Cardiac fibroblast (primary cell): ENCODE measurements around the gene RPS17.
"Not testable (repeated sequence)": the region's sequence is repeated elsewhere in the genome, so short reads cannot be mapped to it uniquely, and the experiment has no call there.

ENCODE experiments used
- DNase-seq, 2 donors: peaks; one replicate each; pipeline versions ENCODE4 v3.0.0 to v3.0.0-alpha.2; 2010; ENCODE audit warnings: low read depth in 2 of 2
- H3K4me3 ChIP-seq, 2 donors: replicated peaks in 1 of 2; 1 replicate in 1 of 2; 2 replicates in 1 of 2; pipeline ENCODE4 v1.5.1; 2011; ENCODE audit warnings: low read depth in 2 of 2, low read length in 2 of 2, mild to moderate bottlenecking in 2 of 2, moderate library complexity in 1 of 2
- TF ChIP-seq, protein P1 (sequence below): IDR thresholded peaks from one replicate; pipeline ENCODE4 v1.5.1; 2011; ENCODE audit warnings: low read depth, mild to moderate bottlenecking, low read length, inconsistent platforms

The RPS17 gene

DNA sequence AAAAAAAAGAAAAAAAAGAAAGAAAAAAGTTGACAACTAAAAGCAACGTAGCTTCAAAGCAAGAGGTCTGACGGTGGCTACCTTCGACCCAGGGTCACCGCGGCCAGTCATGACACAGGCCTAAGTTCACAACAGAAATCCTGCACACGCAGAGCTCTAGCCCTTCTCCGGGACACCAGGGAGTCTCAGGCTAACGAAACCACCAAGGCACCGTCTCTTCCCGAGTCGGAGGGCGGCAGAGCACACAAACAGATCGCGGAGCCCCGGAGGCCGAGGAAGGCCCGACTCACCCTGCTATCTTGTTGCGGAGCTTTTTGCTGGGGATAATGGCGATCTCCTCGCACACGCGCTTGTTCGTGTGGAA, 584 bp downstream of the RPS17 start:
- DNase-seq = peak in 1 of 2 donors; percentile 24
- TF ChIP-seq, protein P1, sequence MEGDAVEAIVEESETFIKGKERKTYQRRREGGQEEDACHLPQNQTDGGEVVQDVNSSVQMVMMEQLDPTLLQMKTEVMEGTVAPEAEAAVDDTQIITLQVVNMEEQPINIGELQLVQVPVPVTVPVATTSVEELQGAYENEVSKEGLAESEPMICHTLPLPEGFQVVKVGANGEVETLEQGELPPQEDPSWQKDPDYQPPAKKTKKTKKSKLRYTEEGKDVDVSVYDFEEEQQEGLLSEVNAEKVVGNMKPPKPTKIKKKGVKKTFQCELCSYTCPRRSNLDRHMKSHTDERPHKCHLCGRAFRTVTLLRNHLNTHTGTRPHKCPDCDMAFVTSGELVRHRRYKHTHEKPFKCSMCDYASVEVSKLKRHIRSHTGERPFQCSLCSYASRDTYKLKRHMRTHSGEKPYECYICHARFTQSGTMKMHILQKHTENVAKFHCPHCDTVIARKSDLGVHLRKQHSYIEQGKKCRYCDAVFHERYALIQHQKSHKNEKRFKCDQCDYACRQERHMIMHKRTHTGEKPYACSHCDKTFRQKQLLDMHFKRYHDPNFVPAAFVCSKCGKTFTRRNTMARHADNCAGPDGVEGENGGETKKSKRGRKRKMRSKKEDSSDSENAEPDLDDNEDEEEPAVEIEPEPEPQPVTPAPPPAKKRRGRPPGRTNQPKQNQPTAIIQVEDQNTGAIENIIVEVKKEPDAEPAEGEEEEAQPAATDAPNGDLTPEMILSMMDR = no peak
- H3K4me3 ChIP-seq = peak overlapping the region; percentile 97 to 98

DNA sequence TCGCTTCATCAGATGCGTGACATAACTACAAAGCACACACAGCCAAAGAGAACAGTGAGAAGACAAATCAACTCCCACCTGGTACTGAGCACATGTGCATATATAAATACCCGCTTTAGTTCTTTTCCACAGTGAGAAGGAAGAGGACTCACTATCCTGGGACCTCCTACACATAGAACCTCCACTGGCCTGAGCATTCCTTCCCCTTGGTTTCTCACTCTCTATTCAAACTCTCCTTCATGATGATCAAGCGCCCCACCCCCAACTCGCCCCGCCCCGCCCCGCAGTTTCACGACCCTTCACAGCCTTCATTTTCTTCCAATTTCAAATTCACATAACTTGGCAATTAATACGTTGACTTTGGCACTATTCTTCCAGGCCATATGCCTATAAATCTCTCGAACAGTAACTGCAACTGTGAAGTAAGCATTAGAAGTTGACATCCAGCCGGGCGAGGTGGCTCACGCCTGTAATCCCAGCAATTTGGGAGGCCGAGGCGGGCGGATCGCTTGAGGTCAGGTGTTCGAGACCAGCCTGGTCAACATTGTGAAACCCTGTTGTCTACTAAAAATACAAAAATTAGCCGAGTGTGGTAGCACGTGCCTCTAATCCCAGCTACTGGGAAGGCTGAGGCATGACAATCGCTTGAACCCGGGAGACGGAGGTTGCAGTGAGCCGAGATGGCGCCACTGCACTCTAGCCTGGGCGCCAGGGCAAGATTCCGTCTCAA, 1.1 kb downstream of the RPS17 start:
- peak overlapping the region; percentile 97 to 98 for H3K4me3 ChIP-seq
- DNase-seq = peak in 1 of 2 donors; percentile 53
- TF ChIP-seq, protein P1 = no peak

DNA sequence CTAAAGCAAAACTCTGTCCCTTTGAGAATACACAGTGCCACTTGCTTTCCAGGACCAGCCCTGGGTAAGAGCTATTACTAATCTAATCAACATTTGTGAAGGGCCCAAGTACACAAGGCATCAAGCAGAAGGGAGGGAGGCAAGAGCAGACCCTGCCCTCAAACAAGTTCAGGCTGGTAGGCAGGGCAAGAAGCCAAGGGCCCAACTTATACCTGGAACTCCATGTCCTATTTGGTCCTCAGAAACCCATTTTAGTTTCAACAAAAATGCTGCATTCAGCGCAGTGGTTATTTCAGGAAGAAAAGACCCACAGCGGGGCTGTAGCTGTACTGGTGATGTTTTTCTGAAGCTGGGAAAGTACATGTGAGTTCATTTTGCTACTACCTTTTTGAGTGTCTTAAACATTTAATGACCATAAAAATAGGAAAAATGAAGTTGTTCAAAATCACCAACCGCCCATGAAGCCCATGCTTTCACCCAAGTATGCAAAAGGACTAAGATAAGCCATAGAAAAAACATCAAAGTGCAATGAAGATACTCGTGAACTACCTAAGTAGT, 2.8 kb downstream of the RPS17 start:
- TF ChIP-seq, protein P1 = no peak
- H3K4me3 ChIP-seq = no peak overlapping the region
- no peak for DNase-seq

DNA sequence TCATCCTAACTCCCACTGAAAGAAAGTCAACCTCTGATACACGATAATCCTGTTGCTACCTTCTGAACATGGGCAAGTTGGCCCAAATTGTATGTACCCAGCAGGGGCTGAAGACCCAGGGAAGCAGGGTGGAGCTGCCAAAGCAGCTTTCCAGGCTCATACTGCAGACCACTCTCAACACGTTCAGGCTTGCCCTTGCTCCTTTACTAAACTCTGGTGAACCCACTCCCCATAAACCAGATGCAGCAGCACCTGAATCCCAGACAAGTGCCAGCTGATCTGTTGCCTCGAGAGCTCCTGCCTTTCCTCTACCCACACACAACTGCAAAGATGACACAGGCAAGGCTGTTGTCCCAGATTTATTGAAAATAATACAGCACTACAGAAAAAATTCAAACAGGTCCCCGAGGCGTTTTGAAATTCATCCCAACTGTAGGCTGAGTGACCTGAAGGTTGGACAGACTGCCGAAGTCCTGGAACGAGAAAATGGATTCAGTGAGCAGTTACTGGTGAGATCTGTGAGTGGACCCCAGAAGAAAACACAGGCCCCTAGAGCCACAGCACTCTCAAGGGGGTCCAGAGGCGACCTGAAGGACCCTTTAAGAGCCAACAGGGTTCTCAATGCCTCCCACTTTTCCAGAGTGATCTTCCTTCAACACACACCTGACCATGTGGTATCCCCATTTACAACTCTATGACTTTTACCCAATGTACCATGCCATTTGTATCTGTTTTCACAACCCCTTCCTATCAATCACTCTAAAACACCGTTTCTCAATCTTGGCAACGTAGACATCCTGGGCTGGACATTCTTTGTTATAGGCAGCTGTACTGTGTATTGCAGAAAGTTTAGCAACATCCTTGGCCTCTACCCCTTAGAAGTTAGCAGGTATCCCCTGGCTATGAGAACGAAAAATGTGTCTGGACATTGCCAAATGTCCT, 3.6 kb downstream of the RPS17 start:
- TF ChIP-seq, protein P1 = no peak
- no peak overlapping the region for H3K4me3 ChIP-seq
- no peak for DNase-seq

DNA sequence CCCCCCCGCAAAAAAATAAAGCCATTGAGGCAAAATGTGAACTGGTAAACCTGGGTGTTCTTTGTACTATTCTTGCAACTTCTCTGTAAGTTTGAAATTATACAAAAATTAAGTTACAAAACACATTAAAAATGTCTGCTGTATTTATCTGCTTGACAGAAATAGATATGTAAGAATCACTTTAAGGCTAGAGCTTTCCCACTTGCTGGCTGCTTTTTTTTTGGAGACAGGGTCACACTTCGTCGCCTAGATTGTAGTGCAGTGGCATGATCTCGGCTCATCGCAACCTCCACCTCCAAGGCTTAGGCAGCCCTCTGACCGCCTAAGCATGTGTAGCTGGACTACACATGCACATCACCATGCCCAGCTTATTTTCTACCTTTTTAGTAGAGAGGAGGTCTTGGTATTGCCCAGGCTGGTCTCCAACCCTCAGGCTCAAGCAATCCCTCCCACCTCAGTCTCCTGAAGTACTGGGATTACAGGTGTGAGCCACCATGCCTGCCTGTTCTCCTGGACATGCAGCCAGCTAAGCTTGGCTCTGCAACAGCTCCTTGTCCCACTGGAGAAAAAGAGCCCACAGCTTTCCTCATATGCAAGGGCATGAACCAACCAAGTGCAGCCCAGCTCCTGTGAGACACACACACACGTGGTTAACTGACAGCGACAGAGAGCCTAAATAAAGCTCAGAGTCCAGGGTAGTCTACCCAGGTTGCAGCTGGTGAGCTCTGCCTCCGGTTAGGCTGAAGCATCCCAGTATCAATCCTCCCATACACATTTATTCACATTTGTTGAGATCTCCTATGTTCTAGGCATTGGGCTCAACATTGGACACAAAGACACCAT, 4.5 kb downstream of the RPS17 start:
- no peak for DNase-seq
- H3K4me3 ChIP-seq = no peak overlapping the region
- TF ChIP-seq, protein P1 = no peak

DNA sequence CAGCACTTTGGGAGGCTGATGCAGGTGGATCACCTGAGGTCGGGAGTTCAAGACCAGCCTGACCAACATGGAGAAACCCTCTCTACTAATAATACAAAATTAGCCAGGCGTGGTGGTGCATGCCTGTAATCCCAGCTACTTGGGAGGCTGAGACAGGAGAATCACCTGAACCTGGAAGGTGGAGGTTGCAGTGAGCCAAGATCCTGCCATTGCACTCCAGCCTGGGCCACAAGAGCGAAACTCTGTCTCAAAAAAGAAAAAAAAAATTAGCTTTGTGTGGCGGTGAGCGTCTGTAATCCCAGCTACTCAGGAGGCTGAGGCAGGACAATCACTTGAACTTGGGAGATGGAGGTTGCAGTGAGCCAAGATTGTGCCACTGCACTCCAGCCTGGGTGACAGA, 5.1 kb downstream of the RPS17 start:
- not testable (repeated sequence) for H3K4me3 ChIP-seq, DNase-seq

DNA sequence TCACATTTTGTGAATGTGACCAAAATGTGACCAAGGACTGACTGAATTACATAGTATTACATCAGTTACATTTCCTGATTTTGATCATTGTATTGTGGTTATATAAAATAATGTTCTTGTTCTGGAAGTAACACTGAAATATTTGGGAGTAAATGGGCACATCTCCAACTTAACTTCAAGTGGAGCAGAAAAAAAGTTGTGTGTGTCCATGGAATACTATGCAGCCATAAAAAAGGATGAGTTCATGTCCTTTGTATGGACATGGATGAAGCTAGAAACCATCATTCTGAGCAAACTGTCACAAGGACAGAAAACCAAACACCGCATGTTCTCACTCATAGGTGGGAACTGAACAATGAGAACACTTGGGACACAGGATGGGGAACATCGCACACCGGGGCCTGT, 5.8 kb downstream of the RPS17 start:
- not testable (repeated sequence) for H3K4me3 ChIP-seq, DNase-seq
